Activated naive CD4-positive, alpha-beta T cell (primary cell): ENCODE data around the gene NEB.
"Not testable (repeated sequence)": the region's sequence is repeated elsewhere in the genome, so short reads cannot be mapped to it uniquely, and the experiment has no call there.

Experiments
- DNase-seq, 4 experiments: peaks; one replicate each; lab custom pipeline; 2025; lab: John Stamatoyannopoulos, UW

Gene NEB

GRCh38 chr2:151704480-151704961 lies 29.8 kb downstream of the NEB start:
- DNase-seq: not testable (repeated sequence)

GRCh38 chr2:151698134-151698533 lies 36.1 kb downstream of the NEB start:
- DNase-seq: not testable (repeated sequence)

- no peak for DNase-seq
These were observed 38.5 kb downstream of the NEB start for GRCh38 chr2:151695778-151696177.

GRCh38 chr2:151691631-151692030 lies 42.6 kb downstream of the NEB start:
- no peak for DNase-seq

GRCh38 chr2:151688719-151689118 lies 45.6 kb downstream of the NEB start:
- no peak for DNase-seq

GRCh38 chr2:151682459-151683003 lies 51.7 kb downstream of the NEB start:
- no peak for DNase-seq

- DNase-seq: no peak
These were observed 53.2 kb downstream of the NEB start for GRCh38 chr2:151681051-151681450.

- DNase-seq: no peak
These were observed 54.3 kb downstream of the NEB start for GRCh38 chr2:151679994-151680393.

GRCh38 chr2:151678849-151679248 lies 55.4 kb downstream of the NEB start:
- DNase-seq: no peak

- no peak for DNase-seq
These were observed 61.3 kb downstream of the NEB start for GRCh38 chr2:151673016-151673415.

GRCh38 chr2:151672277-151672676 lies 62.0 kb downstream of the NEB start:
- DNase-seq: no peak

- no peak for DNase-seq
These were observed 63.3 kb downstream of the NEB start for GRCh38 chr2:151670846-151671597.

GRCh38 chr2:151670346-151670745 lies 63.9 kb downstream of the NEB start:
- no peak for DNase-seq

GRCh38 chr2:151669585-151670081 lies 64.6 kb downstream of the NEB start:
- DNase-seq: no peak

GRCh38 chr2:151668737-151669136 lies 65.5 kb downstream of the NEB start:
- no peak for DNase-seq

- DNase-seq: no peak
These were observed 68.3 kb downstream of the NEB start for GRCh38 chr2:151665959-151666358.

- DNase-seq: no peak
These were observed 69.8 kb downstream of the NEB start for GRCh38 chr2:151664520-151664919.

GRCh38 chr2:151661625-151662024 lies 72.7 kb downstream of the NEB start:
- no peak for DNase-seq

GRCh38 chr2:151658081-151658480 lies 76.2 kb downstream of the NEB start:
- DNase-seq: no peak

GRCh38 chr2:151657667-151658076 lies 76.6 kb downstream of the NEB start:
- DNase-seq: no peak

GRCh38 chr2:151655663-151656398 lies 78.4 kb downstream of the NEB start:
- DNase-seq: no peak

- DNase-seq: no peak
These were observed 79.4 kb downstream of the NEB start for GRCh38 chr2:151654891-151655290.

- no peak for DNase-seq
These were observed 80.2 kb downstream of the NEB start for GRCh38 chr2:151654085-151654484.
